Endothelial cell of umbilical vein (primary cell): ENCODE results near the gene CAMSAP1.

Experiments used
- CTCF ChIP-seq, 2 donors: IDR thresholded peaks; 1 replicate in 1 of 2; 2 replicates in 1 of 2; pipeline ENCODE4 v1.5.1; 2011; ENCODE audit warnings: low read length in 2 of 2, mild to moderate bottlenecking in 2 of 2, moderate library complexity in 2 of 2, control low read depth in 1 of 2, inconsistent platforms in 1 of 2, low read depth in 1 of 2; ENCODE audit not compliant: insufficient read depth in 1 of 2; ENCODE audit errors: extremely low read depth in 1 of 2
- EZH2 ChIP-seq: IDR thresholded peaks from 2 replicates; pipeline ENCODE4 v1.6.1; 2012; ENCODE audit warnings: borderline replicate concordance, low read depth, mild to moderate bottlenecking, moderate library complexity, low read length, inconsistent platforms; ENCODE audit not compliant: severe bottlenecking
- POLR2AphosphoS5 ChIP-seq: IDR thresholded peaks from 2 replicates; pipeline ENCODE4 v1.6.1; 2012; ENCODE audit warnings: low read depth, mild to moderate bottlenecking, control low read depth, low read length, moderate library complexity; ENCODE audit not compliant: insufficient read depth

DNA sequence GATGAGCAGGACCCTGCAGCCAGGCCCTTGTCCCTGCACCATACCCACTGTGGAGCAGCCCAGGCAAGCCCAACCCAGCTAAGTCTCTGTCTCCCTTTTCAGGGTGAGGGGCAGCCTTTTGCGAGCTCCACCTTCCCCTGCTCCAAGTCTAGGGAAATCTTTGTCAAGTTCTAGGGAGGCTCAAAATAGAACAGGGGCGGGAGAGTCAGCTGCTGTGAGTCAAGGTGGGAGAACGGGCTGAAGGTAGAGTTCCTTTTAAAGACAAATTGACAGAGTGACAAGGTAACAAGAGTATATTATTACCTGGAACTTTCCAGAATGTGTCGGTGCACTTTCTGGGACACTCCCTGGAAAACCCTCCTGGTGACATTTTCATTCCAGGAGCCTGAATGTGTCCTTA lies 140.6 kb downstream of the CAMSAP1 start:
- TF ChIP-seq POLR2AphosphoS5 (no peak), EZH2 (no peak), CTCF (IDR thresholded peaks at IDR 0.05; ENCODE audit: extremely low read depth in 1 of 2, insufficient read depth in 1 of 2, low read depth in 1 of 2, low read length in 2 of 2) (no peak)
